Stimulated activated CD4-positive, alpha-beta T cell treated with anti-CD3 and anti-CD28 coated beads, Interleukin-4, amount 100 ng/mL, for 24 hours (primary cell): ENCODE measurements around the gene TMEM212.

Experiments used
- DNase-seq: peaks from one replicate; pipeline ENCODE4 v3.0.0-alpha.2; 2020

TMEM212 gene

GRCh38 chr3:171862392-171862791, 19.2 kb downstream of the TMEM212 start:
- DNase-seq, result no peak

DNA sequence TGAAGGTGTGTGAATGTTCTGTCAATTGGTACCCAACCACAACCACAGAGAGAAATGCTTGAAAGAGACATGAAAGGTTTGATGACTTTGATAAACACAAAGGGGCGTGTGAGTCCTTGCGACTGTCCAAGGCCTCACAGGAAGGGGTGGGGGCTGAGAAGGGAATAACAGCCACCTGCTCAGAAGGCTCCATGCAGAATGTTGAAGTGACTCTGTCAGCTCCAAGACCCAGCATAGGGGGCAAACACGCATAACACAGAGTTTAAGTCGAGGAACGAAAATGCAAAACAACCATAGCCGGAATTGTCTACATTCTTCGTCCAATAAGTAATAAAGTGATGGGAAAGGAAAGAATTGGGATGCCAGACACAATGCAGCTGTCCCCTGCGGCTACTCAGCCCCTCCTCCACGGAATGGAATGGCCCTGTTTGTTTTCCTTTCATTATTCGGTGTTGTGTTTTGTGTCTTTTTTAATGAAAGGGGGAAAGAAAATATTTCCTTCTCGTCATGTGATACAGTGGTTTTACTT, 19.9 kb downstream of the TMEM212 start:
- DNase-seq, result no peak

GRCh38 chr3:171863920-171864319, 20.8 kb downstream of the TMEM212 start:
- DNase-seq, result no peak

DNA sequence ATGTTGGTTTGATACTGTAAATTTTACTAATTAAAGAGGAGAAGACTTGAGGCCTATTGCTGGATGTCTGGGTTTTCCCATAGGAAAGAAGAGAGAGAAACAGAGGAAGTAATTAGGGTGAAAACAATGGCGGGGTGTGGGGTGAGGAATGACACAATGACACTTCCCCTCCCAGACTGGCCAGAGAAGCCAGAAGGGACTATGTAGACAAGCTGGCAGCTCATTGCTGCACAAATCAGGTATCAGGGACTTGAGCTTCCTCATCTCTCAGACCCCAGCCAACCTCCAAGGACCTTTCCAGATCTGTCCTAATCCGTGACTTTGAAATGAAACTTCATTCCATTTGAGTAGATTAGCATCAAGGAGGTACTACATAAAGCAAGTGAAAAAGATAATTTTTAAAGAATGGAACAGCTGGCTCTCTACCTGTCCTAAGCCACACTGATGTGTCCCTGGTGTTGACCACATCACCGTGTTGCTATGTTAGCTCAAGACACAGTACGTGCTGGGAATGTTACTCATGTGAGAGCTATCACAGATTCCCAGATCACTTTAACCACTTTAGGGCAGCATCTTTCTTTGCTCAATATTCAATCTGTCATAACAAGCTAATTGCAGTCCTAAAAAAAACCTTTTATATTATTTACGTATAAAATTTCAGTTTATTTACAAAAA, 22.2 kb downstream of the TMEM212 start:
- DNase-seq, result no peak

- DNase-seq, result no peak
Observed at GRCh38 chr3:171867981-171868380, 24.8 kb downstream of the TMEM212 start.

- DNase-seq, result no peak
Observed at GRCh38 chr3:171871392-171872274, 28.5 kb downstream of the TMEM212 start.

- DNase-seq, result no peak
Observed at GRCh38 chr3:171873580-171873979, 30.4 kb downstream of the TMEM212 start.

- DNase-seq, result no peak
Observed at GRCh38 chr3:171874251-171874681, 31.1 kb downstream of the TMEM212 start.

DNA sequence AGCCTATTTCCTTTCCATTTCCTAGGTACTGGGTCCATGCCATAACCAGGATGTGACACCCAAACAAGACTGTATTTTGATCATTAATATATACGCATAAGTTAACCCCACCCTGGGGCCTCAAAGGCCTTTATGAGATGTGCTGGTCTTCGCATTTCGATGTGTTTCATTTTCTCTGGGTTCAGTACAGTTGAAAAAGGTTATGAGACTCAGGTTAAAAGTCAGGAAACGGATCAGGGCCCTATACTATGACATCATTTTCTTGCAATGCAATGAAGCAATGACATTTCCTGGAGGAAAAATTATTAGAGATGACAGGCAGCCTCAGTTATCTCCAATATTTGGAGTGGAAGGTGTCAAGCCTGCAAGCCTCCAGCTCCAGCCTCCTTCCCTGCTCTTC, 31.7 kb downstream of the TMEM212 start:
- DNase-seq, result no peak

DNA sequence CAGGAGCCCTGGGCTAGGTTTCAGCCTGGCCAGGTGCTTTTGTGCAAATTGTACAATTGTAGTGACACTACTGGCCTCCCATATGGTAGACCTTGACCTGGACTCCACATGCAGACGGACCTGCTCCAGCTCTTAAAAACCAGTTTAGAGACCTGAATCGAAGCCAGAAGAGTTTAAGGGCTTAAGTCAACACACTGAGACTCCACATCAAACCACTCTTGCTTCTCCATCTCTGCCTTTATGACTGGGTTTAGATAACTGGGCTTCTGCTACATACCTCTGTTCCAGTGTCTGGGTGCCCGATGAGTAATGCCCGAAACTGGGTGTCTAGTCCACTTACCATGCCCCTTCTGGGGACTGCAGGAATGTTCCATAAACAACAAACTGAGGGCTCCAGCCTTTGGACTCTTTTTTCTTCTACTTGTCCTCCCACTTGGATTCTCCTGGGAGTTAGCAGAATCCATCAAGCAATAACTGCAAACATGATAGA, 32.8 kb downstream of the TMEM212 start:
- no peak for DNase-seq

- DNase-seq, result no peak
Observed at GRCh38 chr3:171876680-171877147, 33.6 kb downstream of the TMEM212 start.

- DNase-seq, result no peak
Observed at GRCh38 chr3:171878461-171879225, 35.5 kb downstream of the TMEM212 start.

DNA sequence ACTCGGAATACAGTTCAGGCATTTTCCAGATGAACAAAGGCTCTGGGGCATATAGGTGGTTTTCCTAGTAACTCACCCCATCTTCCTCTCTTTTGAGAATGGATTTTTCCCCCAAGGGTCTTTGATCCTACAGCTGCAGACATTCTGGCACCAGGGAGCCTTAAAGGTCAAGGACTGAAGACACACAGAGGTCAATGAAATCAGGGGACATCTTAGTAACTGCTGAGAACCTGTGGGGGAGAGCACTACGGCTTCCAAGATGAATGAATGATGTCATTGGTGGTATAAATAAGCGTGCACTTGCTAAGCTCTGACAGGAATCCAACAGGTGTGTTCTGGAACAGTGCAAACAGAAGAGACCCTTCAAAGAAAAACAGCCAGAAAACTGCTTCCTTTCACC, 36.3 kb downstream of the TMEM212 start:
- no peak for DNase-seq

DNA sequence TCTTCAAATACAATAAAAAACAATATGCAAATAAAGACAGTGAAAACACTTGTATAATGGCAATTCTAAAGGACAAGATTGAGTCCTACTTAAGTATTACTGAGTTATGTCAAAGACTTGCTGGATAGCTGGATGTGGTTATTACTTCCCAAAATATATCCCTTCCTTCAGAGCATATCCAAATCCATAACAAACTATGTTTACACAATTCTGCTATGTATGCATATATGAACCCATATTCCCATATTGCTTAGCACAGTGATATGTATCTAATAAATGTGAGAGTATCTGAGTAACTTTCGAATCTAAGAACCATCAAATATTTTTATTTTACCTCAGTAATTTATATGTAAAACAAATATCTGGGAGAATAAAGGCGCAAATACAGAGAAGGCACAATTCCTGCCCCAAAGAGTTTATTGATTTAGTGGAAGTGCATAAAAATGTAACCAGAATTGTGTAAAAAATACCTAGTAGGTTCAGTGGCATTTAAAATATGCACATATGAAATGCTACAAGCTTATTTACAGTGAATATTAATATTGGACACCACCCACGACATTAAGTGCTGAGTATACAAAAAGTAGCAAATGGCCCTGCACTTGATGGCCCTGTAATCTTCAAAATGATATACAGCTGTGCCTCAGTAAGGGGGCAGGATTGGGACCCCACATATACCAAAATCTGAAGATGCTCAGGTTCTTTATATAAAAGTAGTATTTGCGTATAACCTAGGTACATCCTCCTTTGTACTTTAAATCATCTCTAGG, 37.1 kb downstream of the TMEM212 start:
- no peak for DNase-seq

- DNase-seq, result no peak
Observed at GRCh38 chr3:171881251-171881650, 38.1 kb downstream of the TMEM212 start.

DNA sequence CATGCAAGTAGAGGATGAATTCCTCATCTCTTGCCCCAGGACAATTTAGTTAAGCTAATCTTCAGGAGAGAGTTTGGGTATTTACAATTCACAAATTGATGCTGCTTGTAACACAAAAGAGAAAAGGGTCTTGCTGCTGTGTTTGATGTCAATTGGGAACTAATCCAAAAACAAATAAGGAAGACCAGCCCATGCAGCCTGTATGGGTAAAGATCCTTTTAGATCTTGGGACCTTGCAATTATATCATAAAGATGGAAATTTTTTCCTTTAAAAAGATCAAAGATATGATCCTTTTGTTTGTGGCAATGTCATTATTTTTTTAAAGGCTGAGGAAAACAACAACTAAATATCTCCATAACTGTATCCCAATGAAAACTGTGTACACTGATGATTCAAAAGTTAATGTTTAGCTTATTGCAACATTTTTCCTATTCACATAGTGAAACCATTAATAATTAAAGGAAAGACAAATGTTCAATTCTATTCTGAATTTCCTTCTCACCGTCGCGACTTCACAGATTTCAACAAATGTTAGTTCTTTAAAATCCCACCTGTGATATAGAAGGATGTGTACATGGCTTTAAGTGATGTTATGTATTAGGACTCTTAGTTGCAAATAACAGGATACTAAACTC, 40.2 kb downstream of the TMEM212 start:
- no peak for DNase-seq

GRCh38 chr3:171883893-171884279, 40.7 kb downstream of the TMEM212 start:
- no peak for DNase-seq

DNA sequence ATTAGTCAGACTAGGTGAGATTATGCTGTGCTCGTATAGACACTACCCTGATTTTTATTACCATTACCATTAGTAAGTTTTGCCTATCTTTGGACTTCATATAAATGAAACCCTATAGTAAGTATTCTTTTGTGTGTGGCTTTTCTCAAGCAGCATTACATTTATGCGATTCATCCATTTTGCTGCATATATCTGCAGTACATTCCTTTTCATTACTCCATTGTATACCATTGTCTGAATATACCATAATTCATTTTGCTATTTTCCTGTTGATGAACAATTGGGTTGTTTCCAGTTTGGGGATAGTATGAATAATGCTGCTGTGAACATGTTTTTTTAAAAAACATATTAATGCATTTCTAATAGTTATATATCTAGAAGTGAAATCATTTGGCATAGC, 45.3 kb downstream of the TMEM212 start:
- no peak for DNase-seq

- DNase-seq, result no peak
Observed at GRCh38 chr3:171890398-171890797, 47.2 kb downstream of the TMEM212 start.

- no peak for DNase-seq
Observed at GRCh38 chr3:171892457-171892856, 49.3 kb downstream of the TMEM212 start.

GRCh38 chr3:171895291-171895690, 52.1 kb downstream of the TMEM212 start:
- no peak for DNase-seq

DNA sequence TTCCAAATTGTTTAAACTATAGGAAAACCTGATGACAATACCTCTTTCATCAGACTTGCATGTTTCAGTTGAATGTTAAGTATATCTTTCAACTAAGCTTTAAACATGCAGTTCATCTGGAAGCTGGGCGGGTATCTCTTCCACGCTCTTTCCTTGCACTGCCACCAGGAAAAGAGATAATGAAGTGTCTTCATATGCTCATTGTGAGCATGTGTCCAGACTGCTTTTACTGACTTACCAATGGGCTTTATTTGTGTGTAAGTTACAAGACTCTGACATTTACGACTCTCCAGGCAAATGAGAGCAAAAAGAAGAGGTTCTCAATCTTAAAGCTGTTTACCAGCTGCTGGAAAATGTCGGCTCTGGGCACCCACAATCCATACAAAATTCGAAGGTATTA, 52.8 kb downstream of the TMEM212 start:
- DNase-seq, result no peak
